Measurements from ENCODE around the gene KCNG3.
"Not testable (repeated sequence)": the region's sequence is repeated elsewhere in the genome, so short reads cannot be mapped to it uniquely, and the experiment has no call there.

Gene KCNG3

DNA sequence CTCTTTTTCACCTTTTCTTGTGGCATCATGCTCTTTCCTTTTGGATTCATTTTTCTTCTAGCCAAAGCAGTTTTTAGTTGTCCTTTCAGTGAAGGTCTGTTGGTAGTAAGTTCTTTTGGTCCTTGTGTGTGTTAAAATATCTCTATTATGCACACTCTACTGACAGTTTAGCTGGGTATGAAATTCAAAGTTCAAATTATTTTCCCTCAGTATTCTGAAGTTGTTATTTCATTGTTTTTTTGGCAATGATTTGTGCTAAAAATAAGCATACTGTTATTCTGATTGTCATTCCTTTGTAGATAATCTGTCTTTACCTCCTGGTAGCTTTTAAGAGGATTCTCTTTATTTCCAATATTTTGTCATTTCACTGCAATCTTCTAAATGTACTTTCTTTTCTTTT, 79.6 kb downstream of the KCNG3 start:
- Histone ChIP-seq H3K27ac (no peak overlapping the region), H3K4me3 (no peak overlapping the region)
- no peak for DNase-seq (ENCODE audit: low spot score)
- TF ChIP-seq, protein P1, sequence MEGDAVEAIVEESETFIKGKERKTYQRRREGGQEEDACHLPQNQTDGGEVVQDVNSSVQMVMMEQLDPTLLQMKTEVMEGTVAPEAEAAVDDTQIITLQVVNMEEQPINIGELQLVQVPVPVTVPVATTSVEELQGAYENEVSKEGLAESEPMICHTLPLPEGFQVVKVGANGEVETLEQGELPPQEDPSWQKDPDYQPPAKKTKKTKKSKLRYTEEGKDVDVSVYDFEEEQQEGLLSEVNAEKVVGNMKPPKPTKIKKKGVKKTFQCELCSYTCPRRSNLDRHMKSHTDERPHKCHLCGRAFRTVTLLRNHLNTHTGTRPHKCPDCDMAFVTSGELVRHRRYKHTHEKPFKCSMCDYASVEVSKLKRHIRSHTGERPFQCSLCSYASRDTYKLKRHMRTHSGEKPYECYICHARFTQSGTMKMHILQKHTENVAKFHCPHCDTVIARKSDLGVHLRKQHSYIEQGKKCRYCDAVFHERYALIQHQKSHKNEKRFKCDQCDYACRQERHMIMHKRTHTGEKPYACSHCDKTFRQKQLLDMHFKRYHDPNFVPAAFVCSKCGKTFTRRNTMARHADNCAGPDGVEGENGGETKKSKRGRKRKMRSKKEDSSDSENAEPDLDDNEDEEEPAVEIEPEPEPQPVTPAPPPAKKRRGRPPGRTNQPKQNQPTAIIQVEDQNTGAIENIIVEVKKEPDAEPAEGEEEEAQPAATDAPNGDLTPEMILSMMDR (IDR thresholded peaks at IDR 0.05) = no peak

GRCh38 chr2:42410742-42411514, 82.9 kb downstream of the KCNG3 start:
- no peak for DNase-seq (ENCODE audit: low spot score)
- TF ChIP-seq, protein P1 (IDR thresholded peaks at IDR 0.05) = no peak
- no peak overlapping the region for H3K27ac ChIP-seq
- H3K4me3 ChIP-seq = no peak overlapping the region

- Histone ChIP-seq H3K4me3 (no peak overlapping the region), H3K27ac (no peak overlapping the region)
- DNase-seq (ENCODE audit: low spot score) = no peak
- TF ChIP-seq, protein P1 (IDR thresholded peaks at IDR 0.05) = no peak
Measured at GRCh38 chr2:42408009-42408408, 85.8 kb downstream of the KCNG3 start.

DNA sequence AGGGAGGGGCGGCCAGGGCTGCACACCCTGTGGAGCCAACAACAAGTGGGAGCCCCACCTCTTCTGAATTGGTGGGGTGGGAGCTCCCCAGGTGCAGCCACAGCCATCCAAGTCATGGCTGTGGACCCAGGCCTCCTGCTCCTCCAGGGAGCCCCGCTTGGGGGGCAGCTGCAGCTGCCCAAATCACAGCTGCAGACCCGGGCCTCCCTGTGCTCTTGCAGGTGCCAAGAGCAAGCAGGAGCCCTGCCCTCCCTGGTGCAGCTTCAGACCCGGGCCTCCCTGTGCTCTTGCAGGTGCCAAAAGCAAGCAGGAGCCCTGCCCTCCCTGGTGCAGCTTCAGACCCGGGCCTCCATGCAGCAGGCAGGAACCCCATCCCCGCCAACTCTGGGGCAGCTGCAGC, 86.3 kb downstream of the KCNG3 start:
- no peak for DNase-seq (ENCODE audit: low spot score)
- H3K27ac ChIP-seq = no peak overlapping the region
- no peak overlapping the region for H3K4me3 ChIP-seq
- TF ChIP-seq, protein P1 (IDR thresholded peaks at IDR 0.05) = no peak

DNA sequence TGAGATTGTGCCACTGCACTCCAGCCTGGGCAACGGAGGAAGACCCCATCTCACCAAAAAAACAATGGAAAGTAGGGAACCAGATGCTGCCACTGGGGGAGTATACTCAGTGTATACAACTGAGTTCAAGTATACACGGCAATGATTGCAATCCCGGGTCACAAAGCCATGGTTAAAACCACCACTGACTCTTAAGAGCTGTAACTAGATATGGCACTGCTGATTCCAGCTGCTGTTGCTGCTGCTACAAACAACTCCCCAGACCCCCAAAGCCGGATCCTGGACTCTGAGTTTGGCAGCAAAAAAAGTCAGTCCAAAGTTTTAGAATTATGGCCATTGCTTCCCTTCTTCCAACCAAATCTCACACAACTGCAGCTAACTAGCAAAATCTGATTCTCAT, 89.1 kb downstream of the KCNG3 start:
- no peak overlapping the region for H3K4me3 ChIP-seq
- no peak for DNase-seq (ENCODE audit: low spot score)
- no peak overlapping the region for H3K27ac ChIP-seq
- TF ChIP-seq, protein P1 (IDR thresholded peaks at IDR 0.05) = no peak

- DNase-seq (ENCODE audit: low spot score) = no peak
Measured at GRCh38 chr2:42401773-42402172, 92.0 kb downstream of the KCNG3 start.

DNA sequence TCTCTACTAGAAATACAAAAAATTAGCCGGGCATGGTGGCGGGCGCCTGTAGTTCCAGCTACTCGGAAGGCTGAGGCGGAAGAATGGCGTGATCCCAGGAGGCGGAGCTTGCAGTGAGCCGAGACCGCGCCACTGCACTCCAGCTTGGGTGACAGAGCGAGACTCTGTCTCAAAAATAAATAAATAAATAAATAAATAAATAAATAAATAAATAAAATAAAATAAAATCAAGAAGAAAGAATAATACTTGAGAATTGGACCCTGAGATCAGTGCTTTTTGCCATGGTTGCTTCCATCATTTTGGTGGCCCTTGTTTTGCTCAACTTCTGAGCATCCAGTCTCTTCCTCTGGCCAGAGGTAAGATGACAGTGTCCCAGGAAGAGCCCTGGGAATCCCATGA, 95.7 kb downstream of the KCNG3 start:
- not testable (repeated sequence) for DNase-seq (ENCODE audit: low spot score); H3K4me3 ChIP-seq; H3K27ac ChIP-seq

More at GRCh38 chr2:42401773-42402172, 92.0 kb downstream of the KCNG3 start:
- TF ChIP-seq, protein P1 (IDR thresholded peaks at IDR 0.05) = no peak
- Histone ChIP-seq H3K4me3 (no peak overlapping the region), H3K27ac (no peak overlapping the region)

DNA sequence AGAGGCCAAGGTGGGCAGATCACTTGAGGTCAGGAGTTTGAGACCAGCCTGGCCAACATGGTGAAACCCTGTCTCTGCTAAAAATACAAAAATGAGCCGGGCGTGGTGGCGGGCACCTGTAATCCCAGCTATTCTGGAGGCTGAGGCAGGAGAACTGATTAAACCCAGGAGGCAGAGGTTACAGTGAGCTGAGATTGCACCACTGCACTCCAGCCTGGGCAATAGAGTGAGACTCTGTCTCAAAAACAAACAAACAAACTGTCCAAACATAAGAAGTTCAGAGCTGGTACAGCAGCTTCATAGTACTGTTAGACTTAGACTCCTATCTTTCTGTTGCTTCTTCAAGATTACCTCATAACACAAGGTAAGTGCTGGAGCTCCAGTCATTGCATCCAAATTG, 100.5 kb downstream of the KCNG3 start:
- not testable (repeated sequence) for H3K27ac ChIP-seq; DNase-seq (ENCODE audit: low spot score); H3K4me3 ChIP-seq

All from coronary artery (tissue), 2 donors.